EL (cell line): ENCODE data around the gene TFF3.
"Not testable (repeated sequence)": the region's sequence is repeated elsewhere in the genome, so short reads cannot be mapped to it uniquely, and the experiment has no call there.

Source experiments
- DNase-seq: peaks from one replicate; pipeline ENCODE4 v3.0.0-alpha.2; 2016

TFF3 gene

DNA sequence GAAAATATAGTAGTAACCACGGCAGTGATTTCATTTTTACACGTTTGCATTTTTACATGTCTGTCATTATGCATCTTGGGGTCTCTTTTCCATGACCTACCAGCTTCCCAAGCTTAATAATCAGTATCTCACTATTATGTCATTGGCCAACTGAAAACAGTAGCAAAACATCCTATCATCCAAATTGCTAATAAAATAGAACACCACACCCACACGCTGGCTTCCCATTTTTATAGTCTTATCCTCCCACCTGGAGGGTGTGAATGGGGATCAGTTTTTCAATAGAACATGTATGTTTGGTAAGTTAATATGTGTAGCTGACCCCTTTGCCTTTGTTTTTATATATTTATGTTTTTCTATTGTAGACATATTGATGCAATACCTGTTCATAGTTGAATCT, 11.8 kb downstream of the TFF3 start:
- no peak for DNase-seq

DNA sequence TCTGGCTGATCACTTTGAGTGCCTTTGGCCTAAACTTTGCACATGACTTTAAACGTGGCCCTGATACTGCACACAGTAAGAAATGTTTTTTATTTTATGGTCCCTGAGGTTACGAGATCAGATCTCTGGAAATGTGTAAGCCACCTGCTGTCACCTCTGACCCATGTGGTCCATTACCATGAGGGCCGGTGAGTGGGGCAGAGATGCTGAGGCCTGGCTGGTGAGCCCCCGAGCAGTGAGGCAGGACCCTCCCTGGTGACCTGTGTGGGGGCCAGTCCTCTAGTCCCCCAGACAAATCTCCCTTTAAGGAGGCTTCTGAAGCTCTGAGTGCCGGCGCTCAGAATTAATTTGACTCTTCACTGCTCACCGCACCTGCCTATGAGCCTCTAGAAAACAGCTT, 12.4 kb downstream of the TFF3 start:
- DNase-seq, result no peak

DNA sequence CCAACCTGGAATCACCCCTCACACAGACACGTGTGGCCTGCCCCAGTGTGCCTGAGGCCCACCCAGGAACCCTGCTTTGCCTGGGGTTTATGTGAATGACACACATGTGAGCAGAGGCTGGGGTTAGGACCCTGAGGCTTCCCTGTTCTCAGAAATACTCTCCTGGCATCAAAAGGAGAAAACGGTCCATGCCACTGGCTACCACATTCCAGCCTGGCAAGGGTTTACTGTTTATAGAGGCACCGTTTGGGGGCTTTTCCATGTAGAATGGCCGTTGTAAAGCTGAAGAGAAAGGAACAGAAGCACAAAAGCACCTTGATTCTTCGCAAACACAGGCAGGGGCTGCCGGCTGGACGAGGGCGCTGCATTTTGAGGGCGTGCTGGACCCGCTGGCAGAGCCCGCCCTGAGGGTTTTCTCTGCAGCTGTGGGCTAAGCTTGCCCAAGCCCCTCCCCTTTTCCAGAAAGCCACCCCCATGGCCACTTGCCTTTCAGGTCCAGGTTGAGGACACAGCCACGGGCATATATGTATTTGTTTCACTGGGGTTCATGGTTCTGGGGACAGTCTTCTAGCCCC, 13.0 kb downstream of the TFF3 start:
- DNase-seq, result no peak

DNA sequence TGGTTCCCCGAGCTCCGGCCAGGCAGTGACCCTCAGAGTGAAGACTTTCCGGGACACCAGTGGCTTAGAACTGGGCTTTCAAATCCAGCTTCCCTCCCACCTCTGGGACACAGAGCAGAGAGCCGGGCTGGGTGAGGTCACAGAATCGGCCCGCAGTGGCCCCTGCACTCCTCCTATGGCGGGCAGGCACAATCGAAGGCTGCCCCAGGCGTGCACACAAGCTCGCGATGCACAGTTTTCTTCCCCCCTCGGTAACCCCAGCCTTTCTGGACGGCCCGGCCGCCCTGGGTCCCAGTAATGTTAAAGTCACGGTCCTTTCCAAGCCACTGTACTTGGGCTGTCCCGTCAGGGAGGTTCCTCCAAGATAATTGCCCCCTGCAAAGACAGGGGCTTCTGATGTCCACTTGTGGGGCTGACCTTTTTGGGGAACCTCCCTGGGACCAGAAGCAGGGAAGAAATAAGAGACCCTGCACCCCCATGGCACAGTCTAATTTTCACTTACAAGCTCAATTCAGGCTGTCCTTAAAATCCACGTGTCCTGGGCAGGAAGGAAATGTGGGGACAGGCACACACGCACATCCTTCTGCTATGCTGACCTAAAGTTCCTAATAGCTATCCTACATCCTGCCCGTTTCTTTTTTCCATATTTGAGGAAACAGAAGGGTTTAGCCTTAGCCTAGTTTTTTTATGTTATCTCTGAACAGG, 13.7 kb downstream of the TFF3 start:
- DNase-seq, result no peak

DNA sequence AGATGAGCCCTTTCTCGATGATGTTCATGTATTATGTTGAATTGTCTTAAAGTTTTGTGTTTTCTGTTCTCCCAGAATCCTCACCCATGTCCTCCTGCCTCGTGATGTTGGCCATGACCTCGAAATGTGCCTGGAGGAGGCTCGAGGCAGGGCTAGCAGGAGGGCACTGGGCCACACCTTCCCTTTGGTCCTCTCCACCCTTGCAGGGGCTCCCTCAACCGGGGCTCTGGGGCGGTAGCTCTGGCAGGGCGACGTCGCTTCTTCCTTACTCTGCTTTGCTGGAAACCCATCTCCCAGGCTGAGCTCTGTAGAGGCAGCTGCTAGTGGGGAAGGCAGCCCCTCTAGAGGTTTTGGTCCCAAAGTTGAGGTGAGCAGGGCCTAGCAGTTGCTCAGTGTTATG, 14.3 kb downstream of the TFF3 start:
- no peak for DNase-seq

DNA sequence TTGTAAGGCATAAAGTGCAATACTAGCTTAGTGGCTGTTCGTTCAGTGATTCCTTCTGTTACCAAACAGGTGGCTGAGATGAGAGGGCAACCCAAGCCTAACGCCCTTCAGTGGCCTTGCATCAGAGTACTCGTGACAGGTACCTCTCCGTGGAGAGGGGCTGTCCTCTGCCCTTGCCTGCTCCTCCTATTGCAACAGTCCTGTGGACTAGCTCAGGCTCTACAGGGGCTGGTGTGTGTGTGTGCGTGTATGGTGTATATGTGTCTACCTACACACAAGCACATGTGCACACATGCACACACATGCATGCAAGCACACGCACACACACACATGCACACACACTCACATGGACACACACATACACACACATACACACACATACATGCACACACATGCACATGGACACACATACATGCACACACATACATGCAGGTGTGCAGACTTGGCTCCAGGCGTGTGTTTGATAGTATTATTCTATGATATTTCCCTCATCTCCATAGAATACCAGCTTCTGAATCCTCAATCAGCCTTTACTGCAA, 15.1 kb downstream of the TFF3 start:
- DNase-seq, result no peak

DNA sequence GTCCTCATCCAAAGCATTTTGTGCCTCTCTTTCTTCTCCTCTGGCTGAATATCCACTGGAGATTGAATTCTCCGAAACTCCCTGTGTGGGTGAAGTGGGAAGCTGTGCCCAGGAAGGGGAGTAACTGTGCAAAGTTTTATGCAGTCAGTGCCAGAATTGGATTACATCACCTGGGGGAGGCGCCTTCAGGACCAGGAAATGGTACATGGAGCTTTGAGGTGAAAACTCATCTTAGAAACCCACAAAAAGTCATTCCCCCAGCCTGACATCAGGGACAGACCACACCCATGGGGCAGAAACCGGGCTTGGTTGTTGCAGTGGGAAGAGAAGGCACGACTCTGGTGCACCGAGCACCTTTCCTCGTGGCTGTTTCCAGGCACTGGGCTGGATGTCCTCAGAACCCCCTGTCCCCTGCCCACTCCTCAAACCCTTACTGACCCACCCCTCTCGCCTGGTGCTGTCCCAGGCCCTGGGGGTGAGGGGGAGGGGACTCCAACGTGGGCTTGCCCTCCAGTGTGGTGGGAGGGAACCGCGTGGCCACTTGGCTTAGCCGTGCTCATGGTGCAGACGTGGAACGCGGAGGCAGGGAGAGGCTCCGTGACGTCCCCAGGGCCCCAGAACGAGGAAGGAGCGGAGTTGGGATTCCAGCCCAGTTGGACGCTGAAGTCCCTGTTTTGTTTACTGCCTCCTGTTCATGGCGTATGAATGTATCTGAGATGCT, 15.7 kb downstream of the TFF3 start:
- DNase-seq, result no peak

DNA sequence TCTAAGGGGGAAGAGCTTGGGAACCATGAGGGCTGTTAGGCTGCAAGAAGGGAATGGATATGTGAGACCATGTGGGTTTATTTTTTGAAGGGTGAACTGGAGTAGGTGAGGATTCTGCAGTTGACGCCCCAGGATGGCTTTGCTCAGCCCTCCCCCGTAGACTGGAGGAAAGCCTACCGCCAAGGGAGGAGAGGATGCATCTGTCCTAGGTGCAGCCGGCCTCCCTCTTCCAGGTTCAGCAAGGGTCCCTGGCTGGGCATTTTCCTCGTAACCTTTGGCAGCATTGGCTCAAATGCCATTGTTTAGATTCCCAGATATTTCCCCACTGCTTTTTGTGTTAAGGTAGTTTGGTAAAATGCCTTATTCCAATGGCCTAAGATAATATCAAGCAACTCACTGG, 16.6 kb downstream of the TFF3 start:
- DNase-seq, result no peak

DNA sequence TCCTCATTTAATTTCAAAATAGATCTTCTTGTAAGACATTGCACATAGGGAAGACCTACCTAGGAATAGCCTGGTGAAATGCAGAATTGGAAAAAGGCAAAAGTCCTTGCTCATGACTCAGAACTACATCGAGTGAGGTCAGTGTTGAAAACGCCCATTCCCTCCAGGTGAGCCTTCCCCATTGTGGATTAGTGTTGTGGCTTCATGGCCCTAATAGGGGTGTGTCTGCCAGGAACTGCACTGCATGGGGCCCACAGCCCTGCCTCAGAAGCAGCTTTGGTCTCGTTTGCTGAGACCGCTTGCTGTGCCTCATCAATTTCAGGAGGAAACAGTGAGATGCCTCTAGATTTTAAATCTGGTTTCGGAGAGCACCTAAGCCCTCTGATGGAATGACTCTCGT, 17.0 kb downstream of the TFF3 start:
- no peak for DNase-seq

DNA sequence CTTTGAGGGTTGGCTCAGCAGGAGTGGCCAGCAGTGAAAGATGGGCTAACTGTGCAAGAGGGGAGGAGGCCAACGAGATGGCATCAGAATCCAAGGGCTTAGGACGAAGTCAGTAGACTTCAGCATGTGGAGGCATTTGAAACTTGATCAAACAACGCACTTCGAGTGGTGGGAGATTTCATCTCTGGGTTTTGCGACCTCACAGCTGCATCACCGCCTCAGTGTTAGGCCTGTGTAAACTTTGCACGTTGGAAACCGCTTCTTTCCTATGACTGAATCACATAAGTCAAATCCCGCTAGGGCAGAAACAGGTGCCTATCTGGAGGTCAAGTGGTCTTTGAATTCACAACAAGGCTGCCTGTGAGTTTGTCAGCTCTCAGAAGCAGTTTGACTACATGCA, 17.8 kb downstream of the TFF3 start:
- DNase-seq, result no peak

DNA sequence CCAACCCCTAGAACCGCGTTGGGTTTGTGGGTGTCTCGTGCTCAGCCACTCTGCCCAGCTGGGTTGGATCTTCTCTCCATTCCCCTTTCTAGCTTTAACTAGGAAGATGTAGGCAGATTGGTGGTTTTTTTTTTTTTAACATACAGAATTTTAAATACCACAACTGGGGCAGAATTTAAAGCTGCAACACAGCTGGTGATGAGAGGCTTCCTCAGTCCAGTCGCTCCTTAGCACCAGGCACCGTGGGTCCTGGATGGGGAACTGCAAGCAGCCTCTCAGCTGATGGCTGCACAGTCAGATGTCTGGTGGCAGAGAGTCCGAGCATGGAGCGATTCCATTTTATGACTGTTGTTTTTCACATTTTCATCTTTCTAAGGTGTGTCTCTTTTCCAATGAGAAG, 18.7 kb downstream of the TFF3 start:
- DNase-seq, result no peak

DNA sequence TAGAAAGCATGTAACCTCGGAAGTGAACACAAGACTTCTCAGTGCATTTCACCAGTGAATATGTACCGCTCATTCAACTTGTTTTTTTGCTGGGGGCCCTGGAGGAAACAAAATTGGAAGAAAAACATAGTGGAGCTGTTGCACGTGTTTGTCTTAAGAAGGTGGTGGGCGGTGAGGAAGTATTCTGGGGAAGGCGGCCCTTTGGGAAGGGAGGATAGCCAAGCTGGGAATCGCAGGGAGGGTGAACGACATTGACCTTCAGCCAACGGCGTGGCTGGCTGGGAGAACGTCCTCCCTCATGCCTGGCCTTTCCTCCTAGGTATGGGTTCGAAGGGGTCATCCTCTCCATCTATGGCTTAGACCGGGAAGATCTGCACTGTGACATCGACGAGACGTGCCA, 19.4 kb downstream of the TFF3 start:
- DNase-seq, result no peak

DNA sequence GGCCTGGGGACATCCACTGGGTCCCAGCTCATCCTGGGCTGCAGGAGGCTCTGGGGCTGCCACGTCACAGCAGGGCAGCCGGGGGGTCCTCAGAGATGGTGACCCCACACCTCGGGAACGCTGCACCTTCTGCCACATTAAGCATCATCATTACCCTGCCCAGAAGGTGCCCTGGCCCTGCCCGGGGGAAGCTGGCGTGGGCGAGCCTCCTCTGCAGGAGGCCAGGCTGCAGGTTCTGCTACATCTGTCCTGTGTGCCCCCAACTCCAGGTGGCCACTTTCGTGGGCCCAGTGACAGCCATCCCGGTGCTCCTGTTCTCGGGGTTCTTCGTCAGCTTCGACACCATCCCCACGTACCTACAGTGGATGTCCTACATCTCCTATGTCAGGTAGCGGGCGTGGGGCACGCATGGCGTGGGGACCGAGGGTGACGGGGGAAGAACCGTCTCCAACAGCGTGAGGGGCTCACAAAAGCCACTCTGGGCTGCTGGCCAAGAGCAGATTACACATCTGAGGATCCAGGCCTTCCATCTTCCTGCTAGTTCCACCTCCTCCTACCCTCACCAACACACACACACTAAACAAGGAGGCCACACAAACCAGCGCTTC, 20.8 kb downstream of the TFF3 start:
- DNase-seq, result no peak

DNA sequence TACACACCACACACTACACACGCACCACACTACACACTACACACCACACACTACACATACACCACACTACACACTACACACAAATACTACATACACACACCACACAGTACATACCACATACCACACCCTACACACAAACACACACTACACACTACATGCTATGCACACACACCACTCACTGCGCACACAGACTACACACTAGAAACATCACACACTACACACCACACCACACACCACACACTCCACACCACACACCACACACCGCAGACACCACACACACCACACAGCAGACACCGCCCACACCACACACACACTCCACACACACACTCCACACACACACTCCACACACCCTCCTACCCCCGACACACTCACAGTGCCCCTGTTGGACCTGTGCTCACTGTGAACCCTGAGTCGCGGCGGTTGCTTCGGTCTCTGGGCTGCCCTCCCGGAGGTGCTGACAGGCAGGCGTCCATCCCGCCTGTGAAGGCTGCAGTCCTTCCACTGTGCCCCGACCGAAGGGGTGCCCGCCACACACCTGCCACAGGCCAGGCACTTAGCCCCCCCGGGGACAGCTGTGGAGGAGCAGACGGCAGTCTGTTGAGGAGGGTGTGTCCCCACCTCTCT, 21.4 kb downstream of the TFF3 start:
- DNase-seq, result no peak

DNA sequence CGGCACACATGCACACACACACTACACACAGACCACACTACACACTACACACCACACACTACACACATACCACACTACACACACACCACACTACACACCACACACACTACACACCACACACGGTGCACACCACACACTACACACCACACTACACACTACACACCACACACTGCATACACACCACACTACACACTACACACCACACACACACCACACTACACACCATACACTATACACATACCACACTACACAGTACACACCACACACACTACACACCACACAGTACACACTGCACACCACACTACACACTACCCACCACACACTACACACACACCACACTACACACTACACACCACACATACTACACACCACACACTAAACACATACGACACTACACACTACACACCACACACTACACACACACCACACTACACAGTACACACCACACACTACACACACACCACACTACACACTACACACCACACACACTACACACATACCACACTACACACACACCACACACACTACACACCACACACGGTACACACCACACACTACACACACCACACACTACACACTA, 22.6 kb downstream of the TFF3 start:
- not testable (repeated sequence) for DNase-seq

DNA sequence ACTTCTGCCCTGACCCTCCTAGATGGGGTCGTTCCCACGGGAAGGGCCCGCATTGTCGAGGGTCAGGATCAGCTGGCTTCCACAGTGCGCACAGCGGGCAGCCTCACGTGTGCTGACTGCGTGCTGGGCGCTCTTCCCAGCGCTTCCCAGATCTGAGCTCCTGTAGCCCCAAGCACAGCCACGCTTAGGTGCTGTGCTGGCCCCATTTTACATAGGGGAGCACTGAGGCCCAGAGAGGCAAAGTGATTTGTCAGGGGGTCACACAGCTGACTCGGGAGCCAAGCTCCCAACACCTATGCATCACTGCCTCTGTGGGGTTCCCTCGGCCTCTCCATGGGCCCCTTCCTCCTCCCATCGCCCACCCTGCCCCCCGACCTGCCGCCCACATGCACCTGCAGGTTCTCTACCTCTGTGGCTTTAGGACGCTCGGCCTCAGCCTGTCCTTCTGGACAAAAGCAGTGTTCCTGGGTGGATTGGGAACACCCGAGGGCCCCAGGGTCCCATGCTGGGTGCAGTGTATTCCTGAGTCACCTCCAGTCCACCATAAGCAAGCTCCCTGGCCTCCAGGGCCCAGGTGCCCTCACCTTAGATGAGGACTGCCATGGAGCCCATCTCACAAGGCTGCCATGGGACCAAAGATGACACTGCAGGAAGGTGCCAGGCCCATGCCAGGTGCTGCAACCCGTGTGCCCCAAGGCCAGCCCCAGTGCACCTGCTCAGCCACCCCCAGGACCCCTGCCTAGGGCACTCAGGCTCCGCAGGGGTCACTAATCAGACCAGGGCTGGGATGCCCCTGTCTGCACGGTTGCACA, 23.3 kb downstream of the TFF3 start:
- DNase-seq, result no peak

DNA sequence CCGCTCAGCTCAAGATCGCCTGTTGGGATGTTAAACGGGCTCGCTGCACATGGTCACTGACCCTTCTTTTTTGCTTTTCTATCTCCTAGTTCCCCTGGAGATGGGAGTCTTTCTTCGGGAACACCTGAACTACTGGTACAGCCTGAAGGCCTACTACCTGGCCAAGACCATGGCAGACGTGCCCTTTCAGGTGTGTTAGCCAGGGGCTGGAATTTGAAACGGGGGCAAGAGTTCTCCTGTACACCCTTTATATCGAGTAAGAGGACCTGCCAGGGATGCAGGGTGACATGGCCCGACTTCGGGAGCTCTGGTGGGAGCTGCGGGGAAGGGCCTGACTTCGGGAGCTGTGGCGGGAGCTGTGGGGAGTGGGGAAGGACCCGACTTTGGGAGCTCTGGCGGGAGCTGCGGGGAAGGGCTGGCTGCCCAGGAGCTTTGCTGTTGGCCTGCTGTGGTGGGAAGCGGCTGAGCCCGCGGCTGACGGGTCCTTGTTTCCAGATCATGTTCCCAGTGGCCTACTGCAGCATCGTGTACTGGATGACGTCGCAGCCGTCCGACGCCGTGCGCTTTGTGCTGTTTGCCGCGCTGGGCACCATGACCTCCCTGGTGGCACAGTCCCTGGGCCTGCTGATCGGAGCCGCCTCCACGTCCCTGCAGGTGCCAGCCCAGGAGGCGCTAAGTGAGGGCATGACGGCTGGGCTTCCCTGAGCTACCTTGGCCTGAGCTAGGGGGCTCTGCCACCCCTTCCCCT, 24.0 kb downstream of the TFF3 start:
- DNase-seq, result no peak

DNA sequence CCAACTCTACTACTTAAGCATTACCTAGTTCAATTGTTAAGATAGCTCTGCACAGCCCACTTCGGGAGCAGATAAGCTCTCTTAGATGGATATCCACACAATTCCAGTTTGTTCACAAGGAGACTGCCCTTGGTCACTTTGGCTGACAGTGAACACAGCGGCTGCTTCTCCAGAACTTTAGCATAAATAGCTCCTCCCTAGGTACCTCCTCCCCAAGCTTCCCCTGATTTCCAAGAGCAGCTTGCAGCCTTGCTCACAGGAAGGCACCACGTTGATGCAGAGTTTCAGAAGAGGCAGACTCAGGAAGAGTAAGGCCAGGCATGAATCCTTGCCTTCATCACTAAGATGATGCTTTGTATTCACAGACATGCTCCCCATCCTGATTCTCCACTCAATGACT, 24.7 kb downstream of the TFF3 start:
- no peak for DNase-seq

DNA sequence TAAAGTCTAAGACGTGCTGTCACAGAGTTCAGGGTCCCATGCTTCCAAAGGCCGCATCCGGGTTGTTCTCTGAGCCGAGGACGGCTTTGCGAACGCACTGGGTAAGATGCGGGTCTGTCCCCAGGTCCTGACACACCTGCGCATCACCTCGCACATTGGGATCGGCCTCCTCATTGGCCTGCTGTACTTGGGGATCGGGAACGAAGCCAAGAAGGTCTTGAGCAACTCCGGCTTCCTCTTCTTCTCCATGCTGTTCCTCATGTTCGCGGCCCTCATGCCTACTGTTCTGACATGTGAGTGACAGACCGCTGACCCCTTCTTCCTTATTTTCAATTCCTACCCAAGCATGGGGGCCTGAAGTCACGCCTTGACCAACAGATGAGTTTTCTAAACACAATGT, 25.3 kb downstream of the TFF3 start:
- DNase-seq, result no peak

DNA sequence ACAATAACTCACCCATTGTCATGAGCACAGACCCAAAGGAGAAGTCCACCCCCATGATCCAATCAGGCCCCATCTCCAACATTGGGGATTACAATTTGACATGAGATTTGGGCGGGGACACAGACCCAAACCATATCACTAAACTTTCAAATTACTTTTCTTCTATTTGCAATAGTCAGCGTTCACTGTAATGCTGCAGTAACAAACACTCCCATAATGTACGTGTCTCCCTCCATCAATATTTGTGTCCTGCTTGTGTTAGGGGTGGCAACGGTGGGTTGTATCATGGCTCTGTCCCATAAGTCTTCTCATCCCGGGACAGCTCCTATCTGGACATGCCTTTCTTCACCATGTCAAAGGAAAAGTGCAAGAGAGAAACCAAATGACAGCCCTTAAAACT, 26.2 kb downstream of the TFF3 start:
- DNase-seq, result no peak
